Astrocyte of the hippocampus (primary cell): ENCODE data around the gene NR6A1.

Experiments used
- DNase-seq: peaks from one replicate; pipeline ENCODE4 v3.0.0; 2011; ENCODE audit warnings: low read depth, low spot score

Gene NR6A1

DNA sequence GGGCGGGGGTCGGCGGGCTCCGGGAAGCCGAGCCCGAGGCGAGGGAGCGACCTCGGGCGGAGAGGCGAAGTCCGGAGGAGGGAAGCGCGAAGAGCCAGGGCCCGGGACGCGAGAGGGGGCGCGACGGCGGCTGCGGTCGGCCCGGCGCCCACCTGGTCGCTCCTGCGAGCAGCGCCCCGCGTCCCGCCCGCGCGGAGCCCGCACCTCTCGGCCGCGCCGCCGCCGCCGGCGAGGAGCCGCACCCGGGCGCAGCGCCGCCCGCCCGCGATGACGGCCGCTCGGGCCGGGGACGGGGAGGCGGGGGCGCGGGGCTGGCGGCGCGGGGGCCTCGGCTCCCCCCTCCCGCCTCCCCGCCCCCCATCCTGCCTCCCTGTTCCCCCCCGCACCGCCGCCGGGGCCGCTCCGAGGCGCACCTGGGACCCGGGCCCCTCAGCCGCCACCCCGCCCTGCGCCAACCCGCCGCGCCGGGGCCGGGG, 266.5 kb downstream of the NR6A1 start:
- no peak for DNase-seq

DNA sequence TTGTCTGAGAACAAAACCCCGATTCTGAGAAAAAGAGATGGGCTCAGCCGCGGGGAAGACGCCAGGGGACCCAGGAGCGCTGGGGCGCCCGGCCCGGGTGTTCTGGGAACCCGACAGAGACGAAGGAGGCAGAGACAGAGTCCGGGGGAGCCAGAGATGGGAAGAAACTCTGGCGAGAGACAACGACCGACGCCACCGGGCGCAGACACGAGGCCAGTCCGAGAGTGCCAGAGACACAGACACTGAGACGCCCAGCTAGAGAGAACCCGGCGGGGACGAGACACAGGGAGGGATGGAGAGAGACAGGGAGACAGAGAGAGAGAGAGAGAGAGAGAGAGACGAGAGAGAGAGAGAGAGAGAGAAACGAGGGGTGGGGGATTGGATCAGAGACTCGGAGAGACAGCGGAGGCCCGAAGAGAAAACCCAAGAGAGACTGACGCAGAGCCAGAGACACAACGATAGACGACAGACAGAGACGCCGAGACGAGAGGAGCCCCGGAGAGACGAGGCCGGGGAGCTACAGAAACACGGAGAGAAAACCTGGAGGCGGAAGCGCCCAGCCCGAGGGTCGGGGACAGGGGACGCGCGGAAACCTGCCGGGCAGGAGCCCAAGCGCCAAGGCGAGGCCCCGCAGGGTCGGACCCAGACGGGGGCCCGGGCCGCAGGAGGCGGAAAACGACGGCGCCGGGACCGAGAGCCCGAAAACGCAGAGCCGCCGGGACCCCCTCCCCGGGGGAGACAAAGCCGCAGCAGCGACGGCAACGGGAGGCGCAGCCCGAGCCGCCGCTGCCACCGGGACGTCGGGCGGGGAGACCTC, 267.2 kb downstream of the NR6A1 start:
- peak; percentile 21 for DNase-seq

DNA sequence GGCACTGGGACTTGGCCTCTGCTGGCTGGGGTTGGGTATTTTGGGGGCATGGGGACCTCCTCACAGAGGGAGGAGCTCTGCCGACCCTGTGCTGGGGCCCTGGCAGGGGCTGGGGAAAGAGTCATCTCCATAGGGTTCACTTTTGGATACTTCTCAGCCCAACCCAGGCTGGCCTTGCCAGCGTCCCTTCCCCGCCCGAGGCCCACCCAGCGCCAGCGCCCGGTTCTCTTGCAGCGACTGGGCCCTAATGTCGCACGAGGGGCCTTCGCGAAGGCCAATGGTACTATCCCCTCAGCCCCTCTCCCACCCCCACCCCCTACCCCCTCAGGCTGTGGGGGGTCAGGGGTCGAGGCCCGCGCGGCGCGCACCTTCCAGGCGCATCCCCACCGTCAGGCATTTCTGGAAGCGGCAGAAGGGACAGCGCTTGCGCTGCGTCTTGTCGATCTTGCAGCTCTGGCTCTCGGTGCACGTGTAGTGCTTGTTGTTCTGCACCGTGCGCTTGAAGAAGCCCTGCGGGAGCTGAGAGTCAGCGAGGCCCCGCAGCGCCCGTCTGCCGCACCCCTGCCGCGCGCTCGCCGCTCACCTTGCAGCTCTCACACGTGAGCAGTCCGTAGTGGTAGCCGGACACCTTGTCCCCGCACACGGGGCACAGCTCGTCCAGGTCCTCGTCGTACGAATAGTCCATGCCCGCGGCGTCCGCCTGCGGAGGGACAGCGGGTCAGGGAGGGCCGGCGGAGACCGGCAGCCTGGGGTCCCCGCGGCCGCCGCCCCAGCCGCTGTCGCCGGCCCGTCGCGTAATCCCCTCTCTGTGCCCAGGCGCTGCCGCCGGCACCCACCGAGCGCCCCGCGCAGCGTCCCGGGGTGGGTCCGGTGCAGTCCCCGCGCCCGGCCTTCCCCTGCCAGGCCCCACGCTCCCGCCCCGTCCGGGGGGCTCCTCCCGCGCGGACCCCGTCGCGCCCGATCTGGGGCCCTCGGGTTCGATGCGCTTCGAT, 268.1 kb downstream of the NR6A1 start:
- DNase-seq: peak; percentile 22

DNA sequence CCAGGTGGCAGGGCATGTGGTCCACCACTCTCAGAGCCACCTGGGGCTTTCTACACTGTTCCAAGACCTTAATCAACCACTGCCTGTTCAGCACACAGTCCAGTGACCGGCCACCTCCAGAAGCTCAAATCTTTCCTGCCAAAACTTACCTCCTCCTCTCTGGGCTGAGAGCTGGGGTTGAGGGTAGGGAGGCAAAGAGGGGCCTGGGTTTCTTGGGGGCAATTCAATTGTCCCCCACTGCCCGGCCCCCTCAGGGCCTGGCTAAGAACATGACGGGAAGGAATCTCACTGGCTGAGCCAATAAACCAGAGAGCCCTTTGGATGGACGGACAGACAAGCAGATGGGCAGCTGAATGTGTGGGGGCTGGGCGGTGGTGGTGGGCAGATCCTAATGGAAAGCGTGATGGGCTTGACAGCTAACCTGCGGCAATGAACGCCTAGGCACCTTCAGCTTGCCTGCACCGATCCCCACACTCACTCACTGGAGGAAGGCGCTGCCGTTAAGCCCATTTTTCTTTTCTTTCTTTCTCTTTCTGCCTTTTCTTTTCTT, 269.3 kb downstream of the NR6A1 start:
- DNase-seq: no peak

DNA sequence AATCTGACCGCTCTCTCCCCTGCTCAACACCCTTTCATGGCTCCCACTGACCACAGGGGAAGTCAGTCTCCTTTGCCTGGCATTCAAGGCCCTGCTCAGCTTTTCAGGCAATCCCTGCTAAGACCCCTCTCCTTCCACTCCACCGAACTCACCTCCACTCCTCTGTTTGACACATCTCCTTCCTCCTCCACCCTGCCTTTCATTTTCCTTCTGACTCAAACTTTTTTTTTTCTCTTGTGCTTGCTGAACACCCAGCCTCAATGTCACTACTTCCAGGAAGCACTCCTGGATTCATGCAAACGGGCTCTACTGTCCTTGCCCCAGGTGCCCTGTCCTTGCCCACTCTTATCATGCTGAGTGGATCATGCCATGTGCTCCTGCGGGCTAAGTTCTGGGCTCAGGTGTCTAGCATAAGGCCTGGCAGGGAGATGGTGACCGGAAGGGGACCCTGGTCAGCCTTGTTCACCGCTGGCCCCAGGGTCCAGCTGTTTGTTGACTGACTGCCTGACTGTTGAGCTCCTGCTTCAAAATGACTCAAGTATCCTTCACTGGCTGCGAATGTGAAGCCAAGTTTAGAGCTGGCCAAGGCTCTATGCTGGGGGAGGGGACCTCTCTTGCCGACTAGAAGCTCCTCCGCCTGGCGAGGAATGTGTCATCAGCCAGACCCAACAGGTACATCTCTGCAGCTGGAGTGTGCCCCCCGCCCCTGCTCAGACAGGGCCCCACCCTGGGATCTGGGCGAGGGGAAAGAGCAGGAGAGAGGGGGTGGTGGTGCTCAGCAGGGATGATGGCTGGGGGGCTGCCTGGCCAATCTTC, 270.1 kb downstream of the NR6A1 start:
- DNase-seq: no peak

DNA sequence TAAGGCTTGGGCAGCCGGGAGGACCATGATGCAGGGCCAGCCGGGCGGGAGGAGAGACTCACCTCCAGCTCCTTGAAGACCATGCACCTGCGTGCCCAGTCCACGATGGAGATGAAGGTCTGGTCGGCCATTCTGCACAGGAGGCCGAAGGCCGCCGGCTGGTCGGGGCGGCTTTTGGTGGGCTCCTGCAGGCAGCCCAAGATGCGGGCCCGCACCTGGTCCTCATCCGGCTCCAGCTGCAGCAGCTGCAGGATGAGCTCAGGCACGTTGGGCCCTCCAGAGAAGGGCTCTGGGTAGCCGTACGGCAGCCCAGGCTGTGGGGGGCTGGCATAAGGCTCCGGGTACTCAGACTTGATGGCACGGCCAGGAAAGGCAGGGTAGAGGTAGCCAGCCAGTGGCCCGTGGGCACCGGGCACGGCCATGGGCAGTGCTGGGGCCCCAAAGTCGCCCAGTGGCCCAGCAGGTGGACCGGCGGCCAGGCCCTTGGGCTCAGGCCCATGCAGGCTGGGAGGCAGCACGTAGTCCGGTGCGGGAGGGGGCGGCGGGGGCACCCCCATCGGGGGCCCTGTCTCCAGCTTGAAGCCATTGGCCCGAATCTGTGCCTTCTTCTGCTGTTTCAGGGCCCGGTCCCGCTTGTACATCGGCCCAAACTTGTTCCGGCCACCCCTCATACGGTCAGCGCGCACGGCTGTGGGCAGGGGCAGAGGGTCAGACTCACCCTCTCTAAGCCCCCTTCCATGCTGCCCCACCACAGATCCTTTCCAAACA, 270.9 kb downstream of the NR6A1 start:
- DNase-seq: no peak

DNA sequence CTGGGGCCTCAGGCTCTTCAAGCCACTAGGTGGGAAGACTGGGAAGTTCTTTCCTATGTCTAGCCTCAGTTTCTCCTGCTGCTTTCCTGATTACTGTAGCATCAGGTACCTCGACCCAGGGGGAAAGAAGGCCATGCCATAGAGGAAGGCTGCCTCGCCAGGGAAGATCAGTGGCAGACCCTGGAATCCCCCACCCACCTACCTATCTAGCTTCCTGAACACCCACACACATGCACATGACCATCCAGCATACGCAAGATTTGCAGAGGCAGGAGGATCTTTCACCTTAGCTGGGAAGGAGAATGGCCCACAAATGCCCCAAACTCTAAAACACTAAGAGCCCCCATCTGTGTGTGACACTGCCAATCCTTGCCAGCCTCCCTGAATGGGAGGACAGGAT, 271.9 kb downstream of the NR6A1 start:
- DNase-seq: no peak

DNA sequence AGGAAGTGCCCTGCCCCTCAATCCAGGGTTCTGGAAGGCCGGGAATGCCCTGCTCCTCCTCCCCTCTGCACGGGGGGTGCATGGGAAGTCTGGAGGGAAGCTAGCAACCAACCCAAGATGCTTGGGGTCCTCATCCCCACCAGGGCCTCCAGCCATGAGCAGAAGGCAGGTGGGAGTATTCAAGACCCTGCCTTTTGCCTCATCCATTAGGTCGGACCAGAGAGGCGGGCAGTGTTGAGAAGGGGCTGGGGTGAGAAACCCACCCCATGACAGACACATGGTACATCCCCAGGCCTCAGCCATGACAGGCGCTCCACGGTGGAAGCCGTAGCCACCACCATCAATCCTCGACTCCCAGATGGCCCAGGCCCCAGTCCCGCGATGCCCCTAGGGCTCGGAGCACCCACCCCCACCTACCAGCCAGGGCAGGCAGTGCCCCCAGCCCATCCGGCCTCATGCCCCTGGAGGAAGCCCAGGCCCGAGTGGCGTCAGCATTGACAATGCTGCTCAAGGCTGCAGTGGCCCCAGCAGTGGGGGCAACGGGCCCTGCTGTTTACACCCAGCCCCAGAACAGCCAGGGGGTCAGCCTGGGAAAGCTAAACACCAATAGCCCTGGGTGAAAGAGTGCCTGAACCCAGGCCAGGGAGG, 272.5 kb downstream of the NR6A1 start:
- no peak for DNase-seq

DNA sequence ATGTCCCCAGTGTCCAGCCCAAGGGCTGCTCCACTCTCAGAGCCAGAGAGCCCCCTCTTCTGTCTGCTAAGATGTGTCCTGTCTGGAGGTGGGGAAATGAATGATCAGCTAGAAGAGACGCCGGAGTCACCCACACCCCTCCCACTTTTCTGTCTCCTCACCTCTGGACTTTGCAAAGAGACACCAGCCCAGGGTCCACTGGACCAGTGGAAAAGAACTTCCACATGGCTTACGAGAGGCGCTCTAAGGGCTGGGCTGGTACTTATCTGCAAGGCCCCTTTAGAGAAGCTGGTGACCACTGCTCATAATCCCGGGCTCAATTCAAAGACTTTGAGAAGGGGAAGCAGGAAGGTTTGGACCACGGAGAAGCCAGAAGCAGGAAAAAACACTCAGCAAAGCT, 273.1 kb downstream of the NR6A1 start:
- no peak for DNase-seq

DNA sequence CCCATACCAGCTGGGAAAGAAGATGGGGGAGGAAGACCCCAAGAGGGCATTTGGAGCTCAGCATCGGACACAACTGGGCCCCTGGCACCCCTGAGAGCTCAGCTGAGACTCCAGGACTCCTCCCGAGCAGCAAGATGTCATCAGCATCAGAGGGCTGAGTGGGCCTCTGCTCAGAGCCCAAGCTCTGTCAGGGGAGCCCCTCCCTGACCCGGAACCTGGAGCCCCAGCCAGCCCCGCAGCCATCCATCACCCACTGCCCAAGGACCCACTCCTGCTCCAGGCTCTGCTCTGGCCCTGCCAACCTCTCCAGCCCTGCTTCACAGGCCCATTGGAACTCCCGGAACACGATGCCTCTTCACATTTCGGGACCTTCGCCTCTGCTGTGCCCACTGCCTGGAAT, 273.7 kb downstream of the NR6A1 start:
- no peak for DNase-seq

DNA sequence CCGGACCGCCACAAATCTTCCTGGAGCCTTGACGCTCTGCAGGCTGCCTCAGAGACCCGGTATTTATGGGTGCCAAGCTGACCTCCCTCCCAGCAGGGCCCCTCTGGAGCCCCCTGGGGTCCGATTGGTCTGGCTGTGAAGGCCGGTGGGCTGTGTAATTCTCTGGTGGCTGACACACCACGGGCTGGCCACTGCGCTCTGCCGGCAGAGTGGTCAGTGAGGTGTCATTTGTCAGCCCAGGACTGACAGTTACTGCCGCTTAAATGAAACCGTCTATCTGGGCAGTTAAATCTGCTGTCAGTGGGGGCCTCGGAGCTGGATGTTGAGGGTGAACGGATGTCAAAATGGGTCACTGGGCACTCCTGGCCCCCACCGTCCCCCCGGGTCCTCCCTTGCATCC, 274.6 kb downstream of the NR6A1 start:
- DNase-seq: no peak

DNA sequence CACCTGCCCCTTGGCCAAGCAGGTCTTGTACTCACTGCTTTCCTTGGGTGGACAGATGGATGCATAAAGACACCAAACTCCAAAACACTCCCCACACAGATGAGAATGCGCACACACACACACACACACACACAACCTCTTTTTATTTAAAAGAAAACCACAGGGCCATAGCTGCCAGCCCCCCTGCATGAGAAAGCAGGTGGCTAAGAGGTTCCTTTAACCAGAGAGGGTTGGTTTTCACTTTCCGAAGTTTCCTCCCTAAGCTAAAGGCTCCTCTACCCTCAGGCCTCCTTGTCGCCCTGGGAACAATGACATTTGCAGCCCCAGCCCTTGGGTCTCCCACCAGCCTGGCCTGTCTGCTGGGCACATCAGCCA, 275.0 kb downstream of the NR6A1 start:
- DNase-seq: no peak

DNA sequence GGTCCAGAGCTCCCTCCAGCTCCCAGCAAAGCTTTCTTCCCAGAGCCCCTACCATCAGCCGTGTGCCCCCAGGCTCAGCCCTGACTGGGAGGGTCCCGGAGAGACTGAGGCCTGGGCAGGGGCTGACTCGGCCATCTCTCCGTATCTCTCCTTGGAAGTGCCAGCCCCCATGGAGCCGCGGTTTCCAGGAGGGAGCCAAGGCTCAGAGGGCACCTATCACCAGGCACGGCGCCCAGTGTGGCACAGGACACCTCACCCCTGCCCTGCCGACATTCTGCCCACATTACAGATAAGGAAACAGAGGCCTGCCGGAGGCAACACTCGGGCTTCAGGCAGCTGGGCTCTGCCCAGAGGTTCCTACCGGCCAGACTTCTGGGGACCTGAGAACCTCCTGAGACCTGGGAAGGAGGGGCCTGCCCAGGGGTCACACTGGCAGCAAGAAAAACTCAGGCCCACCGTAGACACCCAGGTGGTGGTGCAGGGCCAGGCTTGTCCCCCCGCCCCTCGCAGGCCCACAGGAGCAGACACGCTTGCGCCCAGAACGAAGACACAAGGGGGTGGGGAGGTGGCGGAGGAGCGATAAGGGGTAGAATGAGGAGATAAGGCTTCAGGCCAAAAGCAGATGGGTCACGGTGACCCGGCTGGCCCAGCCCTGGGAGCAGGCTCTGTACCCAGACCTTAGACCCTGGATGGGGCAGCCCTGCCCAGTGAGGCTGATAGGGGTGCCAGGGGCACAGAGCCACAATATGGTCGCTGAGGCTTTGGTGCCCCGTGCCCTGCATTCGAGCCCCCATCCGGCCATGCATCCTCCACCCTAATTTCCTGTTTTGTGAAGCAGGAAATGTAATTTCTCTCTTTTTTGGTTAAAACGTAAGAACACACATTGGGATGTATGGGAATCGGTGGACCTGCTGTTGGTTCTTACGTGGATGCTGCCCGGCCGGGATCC, 275.7 kb downstream of the NR6A1 start:
- no peak for DNase-seq

DNA sequence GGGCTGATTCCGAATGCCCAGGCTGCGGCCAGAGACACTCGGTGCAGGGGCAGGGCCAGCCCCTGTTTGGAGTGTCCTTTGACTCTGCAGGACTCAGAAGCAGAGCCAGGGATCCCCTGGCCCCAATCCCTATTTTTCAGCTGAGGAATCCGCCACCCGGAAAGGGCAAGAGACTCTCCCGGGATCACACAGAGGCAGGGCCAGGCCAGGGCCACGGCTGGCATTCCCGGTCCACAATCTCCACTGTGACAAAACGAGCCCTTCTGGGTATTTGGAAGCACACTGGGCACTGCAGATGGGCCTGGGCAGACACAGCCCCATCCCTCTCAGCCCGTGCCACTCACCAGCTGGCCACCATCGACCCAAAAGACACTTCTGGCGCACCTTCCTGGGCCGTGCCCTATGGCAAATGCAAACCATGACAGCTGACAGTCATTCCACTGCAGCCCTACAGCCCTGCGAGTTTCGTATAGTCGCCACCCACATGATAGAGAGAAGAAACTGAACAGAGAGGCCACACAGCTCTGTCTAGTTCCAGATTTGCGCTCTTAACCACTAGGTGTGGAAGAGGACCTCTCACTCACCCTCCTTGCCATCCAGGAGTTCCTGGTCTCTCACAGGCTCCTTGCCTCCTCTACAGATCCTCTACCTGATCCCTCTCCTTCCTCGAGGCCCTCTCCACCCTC, 277.2 kb downstream of the NR6A1 start:
- DNase-seq: no peak

DNA sequence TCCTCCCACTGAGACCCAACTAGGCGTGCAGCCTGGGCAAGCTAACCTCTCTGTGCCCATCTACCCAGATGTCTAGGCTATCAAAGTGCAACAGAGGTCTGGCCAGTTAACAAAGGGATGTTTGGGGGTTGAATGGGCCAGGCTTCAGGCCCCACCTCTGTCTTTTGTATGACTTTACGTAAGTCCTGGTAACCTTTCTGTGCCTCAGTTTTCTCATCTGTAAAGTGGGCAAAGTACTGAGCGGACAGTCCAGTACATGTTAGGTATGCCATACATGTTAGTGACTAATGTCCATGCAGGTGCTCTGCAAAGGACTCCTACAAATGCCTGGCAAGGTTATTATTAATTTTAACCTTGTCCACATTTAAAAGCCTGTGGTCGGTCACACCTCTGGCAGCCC, 277.9 kb downstream of the NR6A1 start:
- DNase-seq: no peak

DNA sequence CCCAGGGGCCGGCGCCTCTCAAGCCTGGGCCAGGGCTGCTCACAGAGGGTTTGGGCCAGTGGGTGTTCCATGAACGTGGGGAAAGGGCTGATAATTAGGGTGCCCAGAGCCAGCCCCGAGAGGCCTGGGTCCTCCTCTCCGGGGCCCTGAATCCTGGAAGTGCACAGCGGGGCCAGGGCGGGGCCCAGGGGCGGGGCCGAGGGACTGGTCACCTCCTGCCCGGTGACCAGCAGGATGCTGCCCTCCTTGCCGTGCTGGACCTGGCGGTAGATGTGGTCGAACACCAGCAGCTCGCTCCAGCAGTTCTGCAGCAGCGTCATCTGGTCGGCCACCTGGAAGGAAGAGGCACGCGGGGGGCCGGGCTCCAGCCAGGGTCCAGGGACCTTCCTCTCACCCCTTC, 278.3 kb downstream of the NR6A1 start:
- no peak for DNase-seq

DNA sequence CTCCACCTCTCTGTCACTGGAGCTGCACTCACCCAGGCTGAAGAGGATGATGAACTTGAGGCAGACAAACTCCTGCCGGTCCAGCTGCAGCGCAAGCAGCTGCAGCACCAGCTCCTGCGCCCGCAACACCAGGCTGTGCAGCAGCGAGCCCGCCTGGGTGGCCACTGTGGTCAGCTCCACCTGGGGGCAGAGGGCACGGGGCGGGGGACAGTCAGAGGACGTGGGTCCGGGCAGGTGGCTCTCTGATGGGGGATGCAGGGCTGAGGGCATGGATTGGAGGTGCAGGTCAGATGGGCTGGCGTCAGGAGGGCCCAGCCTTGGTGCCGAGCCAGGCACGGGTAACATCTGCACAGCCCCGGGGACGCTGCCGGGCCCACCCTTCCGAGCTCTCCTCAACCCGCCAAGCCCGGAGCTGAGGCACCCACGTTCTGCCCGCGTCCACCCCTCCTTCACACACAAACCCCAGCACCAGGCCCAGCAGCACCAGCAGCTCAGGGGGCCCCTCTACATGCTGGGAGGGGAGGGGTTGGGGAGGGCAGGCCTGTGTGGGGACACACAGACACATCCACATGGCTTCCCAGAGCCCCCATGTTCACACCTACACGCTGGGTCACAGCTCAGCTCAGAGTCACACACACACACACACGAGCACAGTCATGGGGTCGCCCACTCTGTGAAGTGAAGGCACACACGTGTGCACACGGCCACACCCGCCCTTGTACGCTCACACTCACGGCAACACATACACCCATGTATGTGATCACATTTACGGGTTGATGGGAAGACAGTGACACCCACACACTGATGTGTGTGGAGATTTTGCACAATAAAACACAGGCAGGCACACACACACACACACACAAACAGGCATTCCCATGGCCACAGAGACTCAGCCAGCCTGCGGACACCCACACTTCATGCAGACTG, 279.8 kb downstream of the NR6A1 start:
- no peak for DNase-seq
